Activated naive CD8-positive, alpha-beta T cell (primary cell): ENCODE measurements around the gene CREB3L4.

Experiments used
- H3K27ac Mint-ChIP-seq: one replicate; pipeline ENCODE4 v1.8.0; 2021; ENCODE audit warnings: mixed read lengths
- H3K27me3 Mint-ChIP-seq: one replicate; pipeline ENCODE4 v1.8.0; 2021; ENCODE audit warnings: mixed read lengths
- H3K36me3 Mint-ChIP-seq: one replicate; pipeline ENCODE4 v1.8.0; 2021; ENCODE audit warnings: mixed read lengths
- H3K4me1 Mint-ChIP-seq: one replicate; pipeline ENCODE4 v1.8.0; 2021; ENCODE audit warnings: low read depth, mixed read lengths
- H3K4me3 Mint-ChIP-seq: one replicate; pipeline ENCODE4 v1.8.0; 2021; ENCODE audit warnings: mild to moderate bottlenecking, mixed read lengths
- H3K9me3 Mint-ChIP-seq: one replicate; pipeline ENCODE4 v1.8.0; 2021; ENCODE audit warnings: low read depth, mixed read lengths

CREB3L4 gene

GRCh38 chr1:153967107-153967999 lies at the start of gene CREB3L4:
Gene CREB3L4, plus strand, starts transcription at chr1:153967902. Its CDS starts 624 bp downstream, at chr1:153968526.
- no peaks in the 10 kb centered on the region for H3K9me3 Mint-ChIP-seq

GRCh38 chr1:153919876-153920852 lies 47.5 kb upstream of the CREB3L4 start:
- H3K27ac Mint-ChIP-seq, result peak overlapping the region; percentile 94
- no peaks in the 10 kb centered on the region for H3K9me3 Mint-ChIP-seq
- no peaks in the 10 kb centered on the region for H3K27me3 Mint-ChIP-seq
- H3K36me3 Mint-ChIP-seq, result peaks cover 2% of the 10 kb centered on the region
- peaks cover 56% of the 10 kb centered on the region for H3K4me1 Mint-ChIP-seq
- peak overlapping the region; percentile 95 for H3K4me3 Mint-ChIP-seq

More at GRCh38 chr1:153967107-153967999, at the start of gene CREB3L4:
- H3K27ac Mint-ChIP-seq, result peak within 1 kb of the TSS; percentile 91
- H3K27me3 Mint-ChIP-seq, result no peaks in the 10 kb centered on the region
- H3K4me1 Mint-ChIP-seq, result peaks cover 49% of the 10 kb centered on the region
- H3K36me3 Mint-ChIP-seq, result no peaks in the 10 kb centered on the region
- peak within 1 kb of the TSS; percentile 90 for H3K4me3 Mint-ChIP-seq

- Mint-ChIP-seq H3K4me1 (peaks cover 53% of the 10 kb centered on the region), H3K27ac (peak overlapping the region; percentile 94), H3K36me3 (peaks cover 1% of the 10 kb centered on the region), H3K4me3 (peak overlapping the region; percentile 95), H3K9me3 (no peaks in the 10 kb centered on the region), H3K27me3 (no peaks in the 10 kb centered on the region)
Observed at GRCh38 chr1:153921080-153921802, 46.5 kb upstream of the CREB3L4 start.

- H3K4me1 Mint-ChIP-seq, result peaks cover 50% of the 10 kb centered on the region
- no peaks in the 10 kb centered on the region for H3K9me3 Mint-ChIP-seq
- no peaks in the 10 kb centered on the region for H3K27me3 Mint-ChIP-seq
- peak overlapping the region; percentile 94 for H3K27ac Mint-ChIP-seq
- no peaks in the 10 kb centered on the region for H3K36me3 Mint-ChIP-seq
- H3K4me3 Mint-ChIP-seq, result peak overlapping the region; percentile 95
Observed at GRCh38 chr1:153921803-153922075, 46.0 kb upstream of the CREB3L4 start.

GRCh38 chr1:153922076-153922971 lies 45.4 kb upstream of the CREB3L4 start:
- Mint-ChIP-seq H3K27ac (peak overlapping the region; percentile 94), H3K27me3 (no peaks in the 10 kb centered on the region), H3K36me3 (no peaks in the 10 kb centered on the region), H3K4me1 (peaks cover 50% of the 10 kb centered on the region), H3K4me3 (peak overlapping the region; percentile 95), H3K9me3 (no peaks in the 10 kb centered on the region)

GRCh38 chr1:153922972-153923925 lies 44.5 kb upstream of the CREB3L4 start, which contains the start of gene GATAD2B:
Gene GATAD2B, minus strand, starts transcription at chr1:153922972. Its CDS starts 94,625 bp downstream, at chr1:153828347.
- peaks cover 44% of the 10 kb centered on the region for H3K4me1 Mint-ChIP-seq
- H3K9me3 Mint-ChIP-seq, result no peaks in the 10 kb centered on the region
- peak within 1 kb of the TSS; percentile 94 for H3K27ac Mint-ChIP-seq
- no peaks in the 10 kb centered on the region for H3K36me3 Mint-ChIP-seq
- no peaks in the 10 kb centered on the region for H3K27me3 Mint-ChIP-seq
- peak within 1 kb of the TSS; percentile 95 for H3K4me3 Mint-ChIP-seq

GRCh38 chr1:153926405-153926804 lies 41.3 kb upstream of the CREB3L4 start:
- H3K36me3 Mint-ChIP-seq, result no peaks in the 10 kb centered on the region
- H3K27me3 Mint-ChIP-seq, result no peaks in the 10 kb centered on the region
- H3K4me3 Mint-ChIP-seq, result no peak overlapping the region
- H3K4me1 Mint-ChIP-seq, result peaks cover 24% of the 10 kb centered on the region
- no peak overlapping the region for H3K27ac Mint-ChIP-seq
- no peaks in the 10 kb centered on the region for H3K9me3 Mint-ChIP-seq

GRCh38 chr1:153928245-153928644 lies 39.5 kb upstream of the CREB3L4 start:
- H3K36me3 Mint-ChIP-seq, result no peaks in the 10 kb centered on the region
- H3K4me3 Mint-ChIP-seq, result no peak overlapping the region
- H3K27me3 Mint-ChIP-seq, result no peaks in the 10 kb centered on the region
- peak overlapping the region; percentile 76 for H3K27ac Mint-ChIP-seq
- peaks cover 21% of the 10 kb centered on the region for H3K4me1 Mint-ChIP-seq
- H3K9me3 Mint-ChIP-seq, result no peaks in the 10 kb centered on the region

GRCh38 chr1:153928791-153929341 lies 38.8 kb upstream of the CREB3L4 start:
- Mint-ChIP-seq H3K4me3 (no peak overlapping the region), H3K4me1 (peaks cover 19% of the 10 kb centered on the region), H3K27me3 (no peaks in the 10 kb centered on the region), H3K36me3 (no peaks in the 10 kb centered on the region), H3K27ac (peak overlapping the region; percentile 76), H3K9me3 (no peaks in the 10 kb centered on the region)

- Mint-ChIP-seq H3K27me3 (no peaks in the 10 kb centered on the region), H3K4me1 (peaks cover 17% of the 10 kb centered on the region), H3K36me3 (no peaks in the 10 kb centered on the region), H3K4me3 (no peak overlapping the region), H3K27ac (no peak overlapping the region), H3K9me3 (no peaks in the 10 kb centered on the region)
Observed at GRCh38 chr1:153929426-153929825, 38.3 kb upstream of the CREB3L4 start.

GRCh38 chr1:153929981-153930948 lies 37.4 kb upstream of the CREB3L4 start:
- Mint-ChIP-seq H3K27ac (no peak overlapping the region), H3K4me1 (peaks cover 17% of the 10 kb centered on the region), H3K27me3 (no peaks in the 10 kb centered on the region), H3K9me3 (no peaks in the 10 kb centered on the region), H3K36me3 (no peaks in the 10 kb centered on the region), H3K4me3 (no peak overlapping the region)
